Activated CD8-positive, alpha-beta memory T cell treated with anti-CD3 and anti-CD28 coated beads for 24 hours (primary cell): ENCODE results near the gene ANK3.

Source experiments
- DNase-seq: peaks from one replicate; pipeline ENCODE4 v3.0.0-alpha.2; 2020

ANK3 gene

DNA sequence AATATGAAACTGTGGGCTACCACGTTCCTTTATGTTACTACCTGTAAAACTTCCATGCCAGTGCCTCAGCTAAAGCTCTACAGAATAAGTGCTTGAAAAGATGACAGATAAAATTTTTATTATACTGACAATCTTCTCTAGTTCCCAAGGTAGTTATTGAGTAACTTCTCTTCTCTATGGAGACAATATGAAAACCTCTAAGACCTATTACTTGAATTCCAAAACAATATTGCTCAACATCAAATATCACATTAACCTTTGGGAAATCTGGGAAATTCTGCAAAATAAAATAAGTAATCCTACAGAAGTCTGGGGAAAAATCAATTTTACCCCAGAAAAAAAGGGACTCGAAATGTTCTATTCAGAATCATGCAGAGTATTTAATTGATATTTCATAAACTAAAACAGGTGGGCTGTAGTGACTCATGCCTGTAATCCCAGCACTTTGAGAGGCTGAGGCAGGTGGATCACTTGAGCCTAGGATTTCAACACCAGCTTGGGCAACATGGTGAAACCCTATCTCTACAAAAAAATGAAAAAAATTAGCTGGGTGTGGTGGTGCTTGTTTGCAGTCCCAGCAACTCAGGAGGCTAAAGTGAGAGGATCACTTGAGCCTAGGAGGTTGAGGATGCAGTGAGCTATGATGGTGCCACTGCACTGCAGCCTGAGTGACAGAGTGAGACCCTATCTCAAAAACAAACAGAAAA lies 23.8 kb upstream of the ANK3 start:
- DNase-seq, result no peak

DNA sequence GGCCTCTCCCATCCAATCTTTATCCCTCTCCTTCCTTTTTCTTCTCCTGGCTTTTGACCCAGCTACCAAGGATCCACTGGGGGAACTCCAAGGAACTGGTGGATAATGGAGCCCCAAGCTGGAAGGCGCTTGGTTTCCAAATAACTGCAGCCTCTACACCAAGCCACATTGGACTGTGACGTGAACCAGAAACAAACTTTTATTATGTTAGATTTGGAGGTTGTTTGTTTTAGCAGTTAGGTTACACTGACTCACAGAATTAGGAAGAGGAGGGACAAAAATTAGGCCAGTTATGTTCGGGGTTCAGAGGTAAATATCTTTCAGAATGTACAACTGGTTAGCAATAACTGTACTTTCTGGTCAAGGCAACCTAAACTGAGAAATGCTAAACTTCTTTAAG lies 21.3 kb upstream of the ANK3 start:
- no peak for DNase-seq

- DNase-seq, result no peak
Observed at GRCh38 chr10:60409202-60409601, 19.5 kb upstream of the ANK3 start.

- DNase-seq, result no peak
Observed at GRCh38 chr10:60406182-60406581, 16.5 kb upstream of the ANK3 start.

DNA sequence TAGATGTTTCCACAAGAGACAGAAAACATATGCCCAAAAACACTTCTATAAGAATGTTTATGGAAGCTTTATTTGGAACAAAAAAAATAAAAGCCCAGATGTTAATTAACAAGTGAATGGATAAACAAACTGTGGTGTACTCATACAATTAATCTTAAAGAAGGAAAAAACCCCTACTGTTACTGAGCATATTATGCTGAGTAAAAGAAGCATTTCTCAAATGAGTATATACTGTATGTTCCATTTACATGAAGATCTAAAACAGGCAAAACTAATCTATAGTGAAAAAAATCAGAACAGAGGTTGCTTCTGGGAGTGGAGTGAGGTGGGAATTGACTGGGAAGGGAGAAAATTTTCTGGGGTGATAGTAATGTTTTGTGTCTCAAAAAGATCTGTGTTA lies 15.5 kb upstream of the ANK3 start:
- DNase-seq, result no peak

DNA sequence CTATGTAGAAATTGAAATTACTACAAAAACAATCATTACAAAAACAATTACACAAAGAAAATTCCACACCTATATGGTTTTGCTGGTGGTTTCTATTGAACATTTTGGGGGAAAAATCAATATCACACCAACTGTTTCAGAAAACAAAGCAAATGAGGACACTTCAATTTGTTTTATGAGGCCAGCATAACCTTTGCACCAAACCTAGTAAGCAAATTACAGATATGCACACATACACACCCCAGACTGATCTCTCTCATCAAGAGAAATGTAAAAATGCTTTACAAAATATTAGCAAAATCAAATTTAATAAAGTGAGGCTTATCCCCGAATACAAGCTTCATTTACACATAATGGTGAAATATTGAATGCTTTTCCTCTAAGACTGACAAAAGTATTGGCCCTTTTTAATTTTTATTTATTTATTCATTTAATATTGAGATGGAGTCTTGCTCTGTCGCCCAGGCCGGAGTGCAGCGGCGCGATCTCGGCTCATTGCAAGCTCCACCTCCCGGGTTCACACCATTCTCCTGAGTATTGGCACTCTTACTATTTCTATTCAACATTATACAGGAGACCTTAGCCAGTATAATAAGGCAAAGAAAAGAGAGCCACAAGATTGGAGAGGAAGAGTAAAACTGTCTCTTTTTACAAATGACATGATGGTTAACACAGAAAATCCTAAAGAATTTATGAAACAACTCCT lies 13.6 kb upstream of the ANK3 start:
- no peak for DNase-seq

GRCh38 chr10:60400366-60400765 lies 10.7 kb upstream of the ANK3 start:
- DNase-seq, result no peak

DNA sequence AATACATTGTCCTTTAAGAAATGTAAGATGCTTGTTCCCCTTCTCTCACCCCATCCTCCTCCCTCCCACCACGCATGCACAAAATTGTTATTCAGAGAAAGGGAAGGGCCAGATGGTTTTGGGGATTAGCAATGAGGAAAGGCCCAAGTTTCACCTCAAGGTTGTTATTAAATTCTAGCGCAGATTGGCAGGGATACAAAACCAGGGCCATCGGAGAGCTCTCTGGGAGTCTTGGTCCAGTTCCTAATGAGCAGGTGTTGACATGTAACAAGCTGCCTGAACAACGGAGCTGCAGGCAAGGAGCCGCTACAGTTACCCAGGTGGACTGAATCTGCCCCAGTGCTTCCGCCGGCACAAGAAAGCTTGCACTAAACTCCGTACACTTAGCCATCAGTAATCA lies 9.7 kb upstream of the ANK3 start:
- no peak for DNase-seq

DNA sequence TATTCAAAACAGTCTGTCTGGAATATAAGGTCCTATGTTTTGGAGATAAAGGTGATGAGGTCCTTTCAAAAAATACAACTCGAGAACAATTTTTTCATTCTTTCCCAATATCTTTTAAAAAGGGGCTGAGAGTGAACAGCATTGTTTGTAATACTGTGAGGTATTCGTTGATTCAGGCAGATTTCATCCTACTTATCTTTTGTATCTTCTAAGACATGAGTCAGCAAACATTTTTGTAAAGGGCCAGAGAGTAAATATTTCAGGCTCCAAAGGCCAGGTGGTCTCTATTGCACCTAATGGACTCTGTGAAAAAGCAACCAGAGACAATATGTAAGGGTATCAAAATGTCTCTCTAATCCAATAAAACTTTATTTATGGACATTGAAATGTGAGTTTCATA lies 8.1 kb upstream of the ANK3 start:
- no peak for DNase-seq

DNA sequence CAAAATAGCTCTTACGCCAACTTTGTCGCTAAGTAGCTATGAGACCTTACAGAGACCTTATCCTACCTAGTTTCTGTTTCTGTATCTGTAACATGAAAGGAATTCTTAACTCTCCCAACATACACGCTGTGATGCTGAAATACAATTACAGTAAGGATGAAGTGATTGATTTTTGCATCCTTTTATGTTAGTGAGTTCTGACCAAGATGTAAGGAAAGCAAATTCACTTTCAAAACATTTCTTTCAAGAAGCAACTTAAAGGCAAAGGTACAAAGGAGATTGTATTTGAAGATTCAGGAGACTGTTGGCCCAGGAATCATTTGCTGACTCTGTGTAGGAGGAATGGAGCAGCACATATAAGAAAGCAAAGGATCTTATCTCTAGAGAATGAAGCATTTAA lies 7.1 kb upstream of the ANK3 start:
- DNase-seq, result no peak

DNA sequence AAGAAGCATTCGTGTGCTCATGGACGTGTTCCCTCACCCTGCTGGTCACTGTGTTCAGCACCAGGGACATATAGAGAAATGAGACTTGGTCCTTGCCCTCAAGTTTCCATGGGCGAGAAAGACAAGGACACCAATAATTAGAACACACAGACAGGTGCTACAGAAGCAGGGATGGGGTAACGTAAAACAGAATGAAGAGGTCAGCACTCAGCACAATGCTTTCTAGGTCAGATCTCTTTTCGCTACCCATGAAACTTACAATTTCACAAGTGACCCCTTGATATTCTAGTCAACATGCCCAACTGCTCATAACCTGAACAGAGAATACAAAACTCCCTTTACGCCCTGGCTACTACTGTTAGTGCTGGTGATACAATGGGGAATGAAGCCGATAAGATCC lies 6.0 kb upstream of the ANK3 start:
- DNase-seq, result no peak

DNA sequence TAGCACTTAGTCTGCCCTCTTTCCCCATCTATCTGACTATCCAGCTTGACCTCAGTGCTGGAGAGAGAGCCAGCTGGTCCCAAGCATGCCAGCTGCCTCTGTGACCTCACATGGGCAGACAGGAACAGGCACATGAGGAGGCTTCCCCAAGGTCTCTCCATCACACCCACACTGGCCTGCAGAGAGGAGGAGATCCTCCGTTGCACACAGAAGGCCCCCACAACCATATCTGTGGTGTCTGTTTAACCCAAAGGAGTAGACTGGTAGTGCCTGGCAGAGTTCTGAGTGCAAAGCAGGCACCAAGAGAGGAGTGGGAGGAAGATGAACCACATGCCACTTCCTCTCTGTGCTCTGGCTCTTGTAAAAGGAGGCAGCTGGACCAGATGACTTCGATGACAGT lies 4.8 kb upstream of the ANK3 start:
- DNase-seq, result no peak

- DNase-seq, result no peak
Observed at GRCh38 chr10:60390224-60390626, 550 bp upstream of the ANK3 start.

- no peak for DNase-seq
Observed at GRCh38 chr10:60388709-60389301, 870 bp downstream of the ANK3 start.

DNA sequence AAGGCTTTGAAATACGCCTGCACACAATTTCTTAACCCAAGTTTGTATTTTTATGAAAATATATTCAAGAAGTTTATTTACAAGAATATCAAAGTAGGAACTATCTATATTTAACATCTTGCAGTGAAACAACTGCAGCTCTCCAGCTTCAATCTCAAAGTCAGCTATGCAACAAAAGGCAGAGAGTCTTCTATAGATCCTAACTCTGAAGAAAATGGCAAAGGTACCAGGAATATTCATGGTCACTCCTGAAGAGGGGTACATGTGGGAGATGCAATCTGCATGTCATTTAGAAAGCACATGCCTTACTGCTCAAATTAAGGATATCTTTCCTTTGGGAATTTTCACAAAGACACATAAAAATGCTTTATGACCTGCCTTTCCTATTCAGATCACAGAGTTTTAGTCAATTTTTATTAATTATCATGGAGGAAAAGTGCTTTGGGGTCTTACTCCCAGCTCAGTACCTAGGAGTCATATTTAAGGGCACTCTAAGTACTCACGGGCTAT lies 1.5 kb downstream of the ANK3 start:
- DNase-seq, result no peak

DNA sequence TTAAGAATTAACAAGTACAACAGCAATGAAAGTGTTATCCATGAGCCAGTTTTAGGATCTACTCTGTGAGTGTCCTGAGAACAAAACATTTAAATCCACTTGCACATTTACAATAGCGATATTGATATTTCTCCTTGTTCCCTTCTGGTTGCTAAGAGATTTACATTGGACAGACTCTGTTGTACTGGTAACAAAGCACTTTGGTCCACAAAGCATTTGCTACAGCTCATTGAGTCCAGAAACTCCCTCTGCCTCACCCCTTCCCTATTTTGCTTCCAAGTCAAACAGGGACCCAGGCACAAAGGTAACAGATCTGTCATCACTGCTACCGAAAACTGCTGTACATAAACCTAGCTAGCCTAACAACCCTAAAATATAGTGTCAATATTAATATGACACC lies 2.1 kb downstream of the ANK3 start:
- DNase-seq, result no peak

GRCh38 chr10:60385399-60385738 lies 4.3 kb downstream of the ANK3 start:
- DNase-seq, result no peak

- no peak for DNase-seq
Observed at GRCh38 chr10:60384708-60385398, 4.8 kb downstream of the ANK3 start.

GRCh38 chr10:60384011-60384410 lies 5.7 kb downstream of the ANK3 start:
- no peak for DNase-seq

- DNase-seq, result no peak
Observed at GRCh38 chr10:60382946-60383681, 6.6 kb downstream of the ANK3 start.

- no peak for DNase-seq
Observed at GRCh38 chr10:60380781-60381180, 8.9 kb downstream of the ANK3 start.

GRCh38 chr10:60377955-60378354 lies 11.7 kb downstream of the ANK3 start:
- DNase-seq, result no peak

- no peak for DNase-seq
Observed at GRCh38 chr10:60377042-60377352, 12.7 kb downstream of the ANK3 start.
